Activated CD8-positive, alpha-beta memory T cell treated with anti-CD3 and anti-CD28 coated beads, Interleukin-2, amount 10 ng/mL, durations not matched to agents 7 days and 5 days (primary cell): ENCODE results near the gene GPX2. TPM values are rescaled to one million over a fixed set of nuclear protein-coding genes. Genes with fewer than 3 reads are reported as not detected.

Source experiments
- ATAC-seq: fragments of 150-1000 bp; cut with Tn5 transposase; one replicate; pipeline ENCODE4 v1.10.0; 2021; ENCODE audit warnings: moderate library complexity
- CTCF ChIA-PET: fragments of 350-600 bp; sonication (Branson Sonifier 250); formaldehyde crosslinking; loops from one replicate; lab custom pipeline; 2021; ENCODE audit warnings: antibody characterized with exemption; lab: Charles Lee
- DNase-seq: peaks from one replicate; pipeline ENCODE4 v3.0.0-alpha.2; 2020
- H3K27ac Mint-ChIP-seq: one replicate; pipeline ENCODE4 v1.8.0; 2021; ENCODE audit warnings: mild to moderate bottlenecking, mixed read lengths
- H3K27me3 Mint-ChIP-seq: one replicate; pipeline ENCODE4 v1.8.0; 2021; ENCODE audit warnings: mixed read lengths
- H3K36me3 Mint-ChIP-seq: one replicate; pipeline ENCODE4 v1.8.0; 2021; ENCODE audit warnings: mild to moderate bottlenecking, mixed read lengths
- H3K4me1 Mint-ChIP-seq: one replicate; pipeline ENCODE4 v1.8.0; 2021; ENCODE audit warnings: mixed read lengths
- H3K4me3 Mint-ChIP-seq: one replicate; pipeline ENCODE4 v1.8.0; 2021; ENCODE audit warnings: mild to moderate bottlenecking, moderate library complexity, mixed read lengths
- H3K9me3 Mint-ChIP-seq: one replicate; pipeline ENCODE4 v1.8.0; 2022; ENCODE audit warnings: low read depth, mixed read lengths
- total RNA-seq, 2 experiments: library from RNA; stranded (reverse); gene quantifications; one replicate each; pipeline ENCODE4 v1.2.3, GENCODE V29; 2021

The GPX2 gene
- total RNA-seq, 2 experiments from 2014 or later = not detected

- CTCF ChIA-PET = interaction anchor here (0.7 to 1.5 kb wide), 2 partner anchors 9 to 15 kb away, joined by 3 to 5 read pairs; partner anchors contain the start of gene FNTB
Observed at GRCh38 chr14:64971491-64971942, 29.0 kb upstream of the GPX2 start.

DNA sequence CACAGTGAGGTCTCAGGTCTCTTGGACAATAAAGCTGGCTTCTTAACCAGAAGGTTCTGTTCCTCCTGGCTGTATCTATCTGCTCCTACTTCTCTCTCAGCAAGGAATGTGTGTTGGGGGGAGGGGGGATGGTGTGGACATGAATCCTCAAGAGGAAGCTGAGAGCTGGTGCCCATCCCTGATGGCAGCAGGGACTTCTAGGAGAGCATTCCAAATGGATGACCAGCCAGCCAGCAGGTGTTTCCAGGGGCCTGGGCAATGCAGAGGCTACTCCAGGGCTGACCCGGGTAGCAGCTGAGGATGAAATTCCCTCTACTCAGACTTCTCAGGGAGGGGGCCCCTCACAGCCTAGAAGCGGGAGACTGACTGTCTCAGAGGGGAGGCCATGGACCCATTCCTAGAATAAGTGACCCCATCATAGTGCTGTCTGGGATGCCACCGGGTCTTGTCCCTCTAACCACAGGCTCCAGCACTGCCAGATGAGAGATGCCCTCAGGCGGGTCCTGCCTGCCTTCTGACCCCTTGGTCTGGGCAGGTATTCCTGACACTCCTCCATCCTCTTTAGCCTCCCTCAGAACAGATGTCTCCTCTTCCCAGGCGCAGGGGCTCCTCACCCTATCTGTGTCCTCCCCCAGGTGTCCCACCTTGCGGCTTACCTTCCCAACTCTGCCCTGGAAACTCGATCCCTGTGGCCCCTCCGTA is 28.4 kb upstream of the GPX2 start:
- Mint-ChIP-seq H3K9me3 (no peaks in the 10 kb centered on the region), H3K27me3 (peaks cover 18% of the 10 kb centered on the region), H3K4me1 (peaks cover 2% of the 10 kb centered on the region), H3K27ac (no peak overlapping the region), H3K4me3 (peak overlapping the region; percentile 58), H3K36me3 (no peaks in the 10 kb centered on the region)
- ATAC-seq (no peak), DNase-seq (no peak)
- CTCF ChIA-PET = interaction anchor here (0.7 to 1.6 kb wide), 7 partner anchors 8 to 148 kb away, joined by 3 to 5 read pairs (median 3); partner anchors contain the start of gene FNTB

More at GRCh38 chr14:64971491-64971942, 29.0 kb upstream of the GPX2 start:
- Mint-ChIP-seq H3K9me3 (no peaks in the 10 kb centered on the region), H3K4me3 (peak overlapping the region; percentile 58), H3K27ac (no peak overlapping the region), H3K4me1 (peaks cover 2% of the 10 kb centered on the region), H3K36me3 (no peaks in the 10 kb centered on the region), H3K27me3 (peaks cover 21% of the 10 kb centered on the region)
- DNase-seq (no peak), ATAC-seq (no peak)

- ATAC-seq (no peak), DNase-seq (no peak)
- peaks cover 2% of the 10 kb centered on the region for H3K4me1 Mint-ChIP-seq
- no peak overlapping the region for H3K27ac Mint-ChIP-seq
- CTCF ChIA-PET = interaction anchor here (1.0 to 1.6 kb wide), 5 partner anchors 11 to 147 kb away, joined by 3 to 4 read pairs (median 3); no protein-coding TSS in a partner anchor
- peaks cover 17% of the 10 kb centered on the region for H3K27me3 Mint-ChIP-seq
- no peak overlapping the region for H3K4me3 Mint-ChIP-seq
- H3K36me3 Mint-ChIP-seq = no peaks in the 10 kb centered on the region
- no peaks in the 10 kb centered on the region for H3K9me3 Mint-ChIP-seq
Observed at GRCh38 chr14:64970041-64970440, 27.5 kb upstream of the GPX2 start.

- CTCF ChIA-PET = no interaction called here
- H3K4me3 Mint-ChIP-seq = no peak overlapping the region
- ATAC-seq (no peak), DNase-seq (no peak)
- no peaks in the 10 kb centered on the region for H3K36me3 Mint-ChIP-seq
- H3K9me3 Mint-ChIP-seq = no peaks in the 10 kb centered on the region
- peaks cover 14% of the 10 kb centered on the region for H3K27me3 Mint-ChIP-seq
- H3K27ac Mint-ChIP-seq = no peak overlapping the region
- H3K4me1 Mint-ChIP-seq = peaks cover 2% of the 10 kb centered on the region
Observed at GRCh38 chr14:64968651-64969050, 26.1 kb upstream of the GPX2 start.

DNA sequence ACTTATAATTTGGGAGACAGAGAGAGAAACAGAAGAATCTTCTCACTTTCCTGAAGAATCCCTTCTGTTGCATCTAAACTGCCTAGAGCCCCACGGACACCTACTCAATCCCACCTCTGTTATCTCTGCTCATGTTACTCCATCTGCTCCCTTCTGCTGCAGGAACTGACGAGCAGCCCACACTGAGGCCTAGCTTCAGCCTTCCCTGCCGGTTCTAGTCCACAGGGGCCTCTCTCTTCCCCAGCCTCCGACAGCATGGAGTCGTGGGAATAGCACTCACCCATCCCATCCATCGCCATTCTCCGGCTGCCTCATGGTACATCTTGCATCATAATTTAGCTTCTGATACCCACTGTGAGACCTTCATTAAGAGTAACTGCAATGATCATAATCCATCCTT is 25.6 kb upstream of the GPX2 start:
- Mint-ChIP-seq H3K9me3 (no peaks in the 10 kb centered on the region), H3K27me3 (peaks cover 14% of the 10 kb centered on the region), H3K4me3 (no peak overlapping the region), H3K27ac (no peak overlapping the region), H3K36me3 (no peaks in the 10 kb centered on the region), H3K4me1 (peaks cover 2% of the 10 kb centered on the region)
- CTCF ChIA-PET = no interaction called here
- no peak for DNase-seq
- ATAC-seq = no peak

DNA sequence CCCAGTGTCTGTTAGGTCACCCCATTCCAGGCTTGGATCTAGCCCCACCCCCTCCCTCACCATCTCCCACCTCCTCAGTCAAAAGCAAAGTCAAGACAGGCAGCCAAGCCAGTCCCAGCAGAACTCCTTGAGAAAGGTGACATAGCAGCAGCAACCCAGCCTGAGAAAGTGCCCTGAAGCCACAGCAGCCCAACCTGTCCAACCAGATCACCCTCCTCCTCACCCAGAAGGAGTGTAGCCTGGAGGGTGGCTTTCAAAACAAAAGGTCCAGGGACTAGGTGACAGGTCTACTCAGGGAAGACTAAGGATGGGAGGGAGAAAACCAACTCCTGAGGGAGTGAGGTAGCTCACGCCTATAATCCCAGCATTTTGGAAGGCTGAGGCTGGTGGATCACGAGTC is 24.4 kb upstream of the GPX2 start:
- H3K9me3 Mint-ChIP-seq = no peaks in the 10 kb centered on the region
- no peak overlapping the region for H3K27ac Mint-ChIP-seq
- ATAC-seq (no peak), DNase-seq (no peak)
- peaks cover 2% of the 10 kb centered on the region for H3K4me1 Mint-ChIP-seq
- H3K36me3 Mint-ChIP-seq = no peaks in the 10 kb centered on the region
- CTCF ChIA-PET = interaction anchor here (1.4 to 1.6 kb wide), 2 partner anchors 10 to 17 kb away, joined by 3 to 5 read pairs; no protein-coding TSS in a partner anchor
- H3K27me3 Mint-ChIP-seq = peaks cover 7% of the 10 kb centered on the region
- H3K4me3 Mint-ChIP-seq = no peak overlapping the region

DNA sequence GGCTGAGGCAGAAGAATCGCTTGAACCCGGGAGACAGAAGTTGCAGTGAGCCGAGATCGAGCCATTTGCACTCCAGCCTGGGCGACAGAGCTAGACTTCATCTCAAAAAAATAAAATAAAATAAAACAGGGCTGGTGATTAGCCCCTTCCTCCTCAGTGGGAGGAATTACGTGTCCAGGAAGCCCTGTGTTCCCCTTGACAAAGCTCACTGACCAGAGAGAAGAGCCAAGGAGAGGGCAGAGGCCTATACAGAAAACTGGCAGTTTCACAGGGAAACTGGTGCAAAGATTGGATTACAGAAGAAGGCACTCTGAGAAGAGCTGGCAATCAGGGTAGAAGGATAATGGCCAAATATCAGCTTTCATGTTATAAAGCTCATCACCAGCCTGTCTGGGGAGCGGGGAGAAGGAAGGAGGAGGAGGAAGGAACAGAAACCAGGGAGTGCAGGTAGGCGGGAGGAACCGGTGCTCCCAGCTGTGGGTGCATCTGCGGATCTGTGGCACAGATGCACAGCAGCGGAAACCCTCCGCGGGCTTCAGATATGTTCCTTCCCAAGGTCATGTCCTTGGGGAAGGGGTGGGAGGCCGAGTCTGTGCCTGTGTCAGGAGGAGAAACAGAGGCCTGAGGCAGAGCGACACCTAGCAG is 22.9 kb upstream of the GPX2 start:
- H3K4me3 Mint-ChIP-seq = no peak overlapping the region
- H3K36me3 Mint-ChIP-seq = no peaks in the 10 kb centered on the region
- peaks cover 4% of the 10 kb centered on the region for H3K27me3 Mint-ChIP-seq
- ATAC-seq (no peak), DNase-seq (no peak)
- CTCF ChIA-PET = interaction anchor here (0.8 to 1.6 kb wide), 3 partner anchors 9 to 29 kb away, joined by 3 to 5 read pairs (median 3); no protein-coding TSS in a partner anchor
- peaks cover 4% of the 10 kb centered on the region for H3K4me1 Mint-ChIP-seq
- no peak overlapping the region for H3K27ac Mint-ChIP-seq
- no peaks in the 10 kb centered on the region for H3K9me3 Mint-ChIP-seq

DNA sequence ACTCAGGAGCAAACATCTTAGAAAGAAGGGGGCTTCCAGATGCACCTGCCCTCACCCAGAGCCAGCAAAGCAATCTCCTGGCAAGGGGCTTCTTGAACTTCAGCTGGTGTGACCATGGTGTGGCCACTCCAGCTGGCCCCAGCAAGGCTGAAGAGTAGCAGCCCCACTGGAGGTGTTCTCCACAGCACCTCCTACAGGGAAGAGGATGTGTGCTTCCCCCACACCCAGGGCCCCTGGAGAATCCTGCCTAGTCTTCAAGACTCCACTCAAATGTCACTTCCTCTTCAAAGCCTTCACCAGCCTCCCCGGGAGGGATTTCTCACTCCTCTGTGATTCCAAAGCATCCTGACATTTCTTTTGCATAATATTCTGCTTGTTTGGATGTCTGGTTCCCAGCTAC is 21.1 kb upstream of the GPX2 start:
- Mint-ChIP-seq H3K4me1 (peaks cover 4% of the 10 kb centered on the region), H3K9me3 (no peaks in the 10 kb centered on the region), H3K27ac (no peak overlapping the region), H3K36me3 (no peaks in the 10 kb centered on the region), H3K4me3 (no peak overlapping the region), H3K27me3 (no peaks in the 10 kb centered on the region)
- ATAC-seq (no peak), DNase-seq (no peak)
- CTCF ChIA-PET = no interaction called here

- Mint-ChIP-seq H3K4me3 (no peak overlapping the region), H3K9me3 (no peaks in the 10 kb centered on the region), H3K36me3 (no peaks in the 10 kb centered on the region), H3K4me1 (peaks cover 4% of the 10 kb centered on the region), H3K27me3 (no peaks in the 10 kb centered on the region), H3K27ac (no peak overlapping the region)
- ATAC-seq = no peak
- DNase-seq = no peak
- CTCF ChIA-PET = interaction anchor here (2.0 kb wide), 1 partner anchor 46 kb away, joined by 8 read pairs; no protein-coding TSS in a partner anchor
Observed at GRCh38 chr14:64960762-64961276, 18.3 kb upstream of the GPX2 start.

- Mint-ChIP-seq H3K27ac (no peak overlapping the region), H3K36me3 (no peaks in the 10 kb centered on the region), H3K9me3 (no peaks in the 10 kb centered on the region), H3K27me3 (no peaks in the 10 kb centered on the region), H3K4me3 (no peak overlapping the region), H3K4me1 (peaks cover 4% of the 10 kb centered on the region)
- ATAC-seq (no peak), DNase-seq (no peak)
- CTCF ChIA-PET = no interaction called here
Observed at GRCh38 chr14:64958743-64959142, 16.2 kb upstream of the GPX2 start.

DNA sequence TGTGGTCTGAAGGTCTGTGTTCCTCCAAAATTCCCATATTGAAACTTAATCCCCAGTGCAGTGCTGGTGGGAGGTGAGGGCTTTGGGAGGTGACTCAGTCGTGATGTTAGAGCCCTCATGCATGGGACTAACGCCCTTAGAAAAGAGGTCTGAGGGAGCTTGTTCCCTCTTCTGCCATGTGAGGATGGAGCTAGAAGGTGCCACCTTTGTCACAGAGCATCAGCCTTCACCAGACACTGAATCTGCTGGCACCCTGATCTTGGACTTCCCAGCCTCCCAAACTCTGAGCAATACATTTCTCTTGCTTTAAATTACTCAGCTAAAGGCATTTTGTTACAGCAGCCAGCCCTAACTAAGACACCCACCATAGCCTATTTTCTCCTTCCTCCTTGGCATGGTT is 15.7 kb upstream of the GPX2 start:
- no peak for DNase-seq
- H3K4me3 Mint-ChIP-seq = no peak overlapping the region
- H3K4me1 Mint-ChIP-seq = peaks cover 4% of the 10 kb centered on the region
- ATAC-seq = no peak
- no peaks in the 10 kb centered on the region for H3K36me3 Mint-ChIP-seq
- H3K27me3 Mint-ChIP-seq = no peaks in the 10 kb centered on the region
- CTCF ChIA-PET = interaction anchor here (1.9 kb wide), 1 partner anchor 17 kb away, joined by 7 read pairs; the partner anchor contains the start of gene GPX2
- H3K9me3 Mint-ChIP-seq = no peaks in the 10 kb centered on the region
- no peak overlapping the region for H3K27ac Mint-ChIP-seq

GRCh38 chr14:64956697-64957406 is 14.3 kb upstream of the GPX2 start:
- no peak for DNase-seq
- Mint-ChIP-seq H3K36me3 (no peaks in the 10 kb centered on the region), H3K9me3 (no peaks in the 10 kb centered on the region), H3K4me3 (no peak overlapping the region), H3K27me3 (no peaks in the 10 kb centered on the region), H3K27ac (no peak overlapping the region), H3K4me1 (peaks cover 4% of the 10 kb centered on the region)
- no peak for ATAC-seq
- CTCF ChIA-PET = interaction anchor here (0.8 to 1.9 kb wide), 3 partner anchors 9 to 65 kb away, joined by 3 to 7 read pairs (median 5); partner anchors contain the start of gene GPX2

- Mint-ChIP-seq H3K27me3 (no peaks in the 10 kb centered on the region), H3K27ac (no peak overlapping the region), H3K9me3 (no peaks in the 10 kb centered on the region), H3K4me1 (no peaks in the 10 kb centered on the region), H3K4me3 (no peak overlapping the region), H3K36me3 (no peaks in the 10 kb centered on the region)
- CTCF ChIA-PET = no interaction called here
- no peak for ATAC-seq
- no peak for DNase-seq
Observed at GRCh38 chr14:64955297-64955696, 12.8 kb upstream of the GPX2 start.
